GM04503 (cell line): ENCODE measurements around the gene SEMA6B.

ENCODE experiments used
- DNase-seq: peaks from one replicate; pipeline ENCODE4 v3.0.0-alpha.2; 2012; ENCODE audit warnings: low read depth

SEMA6B gene

GRCh38 chr19:4493104-4493928 lies 66.2 kb downstream of the SEMA6B start:
- no peak for DNase-seq
